H9 (cell line): ENCODE measurements around the gene CELF5. TPM values are rescaled to one million over a fixed set of nuclear protein-coding genes. Genes with fewer than 3 reads are reported as not detected.

Experiments
- DNase-seq: peaks from one replicate; pipeline ENCODE4 v3.0.0-alpha.2; 2017
- H2AFZ ChIP-seq: one replicate; pipeline ENCODE4 v1.6.1; 2013; ENCODE audit warnings: mild to moderate bottlenecking, low read length, control low read depth, moderate library complexity
- H2AK5ac ChIP-seq: 2 replicates; pipeline ENCODE4 v1.6.1; 2013; ENCODE audit warnings: low read length, control low read depth, mixed read lengths; ENCODE audit not compliant: insufficient read length
- H2BK120ac ChIP-seq: one replicate; pipeline ENCODE4 v1.6.1; 2013; ENCODE audit warnings: low read depth, mild to moderate bottlenecking, low read length, control low read depth, inconsistent platforms; ENCODE audit not compliant: poor library complexity, severe bottlenecking
- H2BK12ac ChIP-seq: 2 replicates; pipeline ENCODE4 v1.6.1; 2013; ENCODE audit warnings: low read length, control low read depth, mixed read lengths, low read depth; ENCODE audit not compliant: insufficient read length
- H2BK15ac ChIP-seq: 2 replicates; pipeline ENCODE4 v1.6.1; 2013; ENCODE audit warnings: low read depth, low read length, control low read depth
- H2BK20ac ChIP-seq: one replicate; pipeline ENCODE4 v1.6.1; 2013; ENCODE audit warnings: low read depth, mild to moderate bottlenecking, low read length, control low read depth, inconsistent platforms; ENCODE audit not compliant: poor library complexity, severe bottlenecking
- H2BK5ac ChIP-seq: 2 replicates; pipeline ENCODE4 v1.6.1; 2013; ENCODE audit warnings: low read length, control low read depth, mixed read lengths; ENCODE audit not compliant: insufficient read length
- H3K14ac ChIP-seq: 2 replicates; pipeline ENCODE4 v1.6.1; 2013; ENCODE audit warnings: low read length, control low read depth; ENCODE audit not compliant: insufficient read depth
- H3K18ac ChIP-seq: 2 replicates; pipeline ENCODE4 v1.6.1; 2013; ENCODE audit warnings: low read depth, mild to moderate bottlenecking, mixed read lengths, low read length, control low read depth; ENCODE audit not compliant: insufficient read length
- H3K23ac ChIP-seq: 2 replicates; pipeline ENCODE4 v1.6.1; 2013; ENCODE audit warnings: low read length, control low read depth, mixed read lengths, low read depth; ENCODE audit not compliant: insufficient read length
- H3K23me2 ChIP-seq: 2 replicates; pipeline ENCODE4 v1.6.1; 2013; ENCODE audit warnings: low read depth, mild to moderate bottlenecking, mixed read lengths, low read length, control low read depth; ENCODE audit not compliant: insufficient read length, poor library complexity, severe bottlenecking
- H3K27ac ChIP-seq: 2 replicates; pipeline ENCODE4 v1.5.1; 2013; ENCODE audit warnings: low read length, control low read depth, mixed read lengths, low read depth; ENCODE audit not compliant: insufficient read length
- H3K27me3 ChIP-seq: 2 replicates; pipeline ENCODE4 v1.6.1; 2013; ENCODE audit warnings: low read length, control low read depth, inconsistent platforms; ENCODE audit not compliant: insufficient read depth
- H3K4ac ChIP-seq: 2 replicates; pipeline ENCODE4 v1.6.1; 2013; ENCODE audit warnings: low read depth, mild to moderate bottlenecking, control low read depth, inconsistent platforms, low read length, moderate library complexity
- H3K4me1 ChIP-seq: 2 replicates; pipeline ENCODE4 v1.6.1; 2013; ENCODE audit warnings: low read length, control low read depth, inconsistent platforms; ENCODE audit not compliant: insufficient read depth
- H3K4me2 ChIP-seq: 2 replicates; pipeline ENCODE4 v1.6.1; 2013; ENCODE audit warnings: low read length, control low read depth, mixed read lengths; ENCODE audit not compliant: insufficient read length, insufficient read depth
- H3K56ac ChIP-seq: 2 replicates; pipeline ENCODE4 v1.6.1; 2013; ENCODE audit warnings: low read depth, mild to moderate bottlenecking, mixed read lengths, low read length, control low read depth; ENCODE audit not compliant: insufficient read length
- H3K79me1 ChIP-seq: 2 replicates; pipeline ENCODE4 v1.6.1; 2013; ENCODE audit warnings: low read depth, mild to moderate bottlenecking, moderate library complexity, low read length, control low read depth, inconsistent platforms; ENCODE audit not compliant: insufficient read depth, poor library complexity, severe bottlenecking
- H3K79me2 ChIP-seq: 2 replicates; pipeline ENCODE4 v1.6.1; 2013; ENCODE audit warnings: low read length, control low read depth, inconsistent platforms; ENCODE audit not compliant: insufficient read depth
- H3K9ac ChIP-seq: 2 replicates; pipeline ENCODE4 v1.6.1; 2013; ENCODE audit warnings: low read length, control low read depth, mixed read lengths; ENCODE audit not compliant: insufficient read length; ENCODE audit errors: extremely low read depth
- H3K9me3 ChIP-seq: one replicate; pipeline ENCODE4 v1.6.1; 2013; ENCODE audit warnings: low read depth, low read length, inconsistent platforms; ENCODE audit not compliant: control insufficient read depth
- H3T11ph ChIP-seq: one replicate; pipeline ENCODE4 v1.6.1; 2013; ENCODE audit warnings: mild to moderate bottlenecking, low read length, control low read depth, inconsistent platforms
- H4K20me1 ChIP-seq: one replicate; pipeline ENCODE4 v1.6.1; 2013; ENCODE audit not compliant: control insufficient read depth, insufficient read length, insufficient read depth
- H4K5ac ChIP-seq: 2 replicates; pipeline ENCODE4 v1.6.1; 2013; ENCODE audit warnings: low read depth, mild to moderate bottlenecking, mixed read lengths, low read length, control low read depth; ENCODE audit not compliant: insufficient read length
- H4K8ac ChIP-seq: replicated peaks from 2 replicates; pipeline ENCODE4 v1.6.1; 2013; ENCODE audit warnings: low read length, control low read depth, mixed read lengths, low read depth; ENCODE audit not compliant: insufficient read length
- H4K91ac ChIP-seq: 2 replicates; pipeline ENCODE4 v1.6.1; 2013; ENCODE audit warnings: low read depth, mild to moderate bottlenecking, moderate library complexity, mixed read lengths, low read length, control low read depth; ENCODE audit not compliant: insufficient read length
- H3K27ac Mint-ChIP-seq, 3 experiments: 2 replicates in 2 of 3; 3 replicates in 1 of 3; pipeline ENCODE4 v1.8.0; 2020 to 2021; ENCODE audit warnings: mixed read lengths in 3 of 3, mild to moderate bottlenecking in 1 of 3, moderate library complexity in 1 of 3
- H3K27me3 Mint-ChIP-seq: 2 replicates; pipeline ENCODE4 v1.8.0; 2021; ENCODE audit warnings: low read depth, mild to moderate bottlenecking, moderate library complexity, mixed read lengths
- H3K36me3 Mint-ChIP-seq, 3 experiments: 2 replicates in 2 of 3; 3 replicates in 1 of 3; pipeline ENCODE4 v1.8.0; 2020 to 2021; ENCODE audit warnings: low read depth in 3 of 3, mixed read lengths in 3 of 3; ENCODE audit not compliant: insufficient read depth in 1 of 3
- H3K4me1 Mint-ChIP-seq, 2 experiments: 2 replicates each; pipeline ENCODE4 v1.8.0; 2020; ENCODE audit warnings: mixed read lengths in 2 of 2
- H3K4me3 Mint-ChIP-seq, 2 experiments: 2 replicates in 1 of 2; 3 replicates in 1 of 2; pipeline ENCODE4 v1.8.0; 2020 to 2021; ENCODE audit warnings: mild to moderate bottlenecking in 2 of 2, mixed read lengths in 2 of 2, moderate library complexity in 1 of 2
- H3K9me3 Mint-ChIP-seq, 2 experiments: 2 replicates in 1 of 2; 3 replicates in 1 of 2; pipeline ENCODE4 v1.8.0; 2020; ENCODE audit warnings: mild to moderate bottlenecking in 2 of 2, mixed read lengths in 2 of 2, moderate library complexity in 1 of 2
- WGBS: extraction: QIAGEN DNeasy Blood & Tissue Kit; methylation state at CpG from one replicate; pipeline ENCODE4 v1.1.7; 2013; ENCODE audit warnings: missing lambda C conversion rate, low lambda C conversion rate, mixed read lengths; ENCODE audit not compliant: insufficient read length; ENCODE audit errors: extremely low coverage; 5-methylcytosine and 5-hydroxymethylcytosine counted together
- total RNA-seq: library from RNA; stranded (reverse); gene quantifications from 2 replicates; pipeline ENCODE4 v1.2.1, GENCODE V29; 2021
- TF ChIP-seq, protein P1 (sequence below): fragments of 200-600 bp; sonication (generic); conservative IDR thresholded peaks from 3 replicates; pipeline ENCODE4 v1.8.0; 2021; ENCODE audit warnings: antibody characterized with exemption, mild to moderate bottlenecking

The CELF5 gene
- total RNA-seq, 1 experiment from 2014 or later, result 4.8 TPM

DNA sequence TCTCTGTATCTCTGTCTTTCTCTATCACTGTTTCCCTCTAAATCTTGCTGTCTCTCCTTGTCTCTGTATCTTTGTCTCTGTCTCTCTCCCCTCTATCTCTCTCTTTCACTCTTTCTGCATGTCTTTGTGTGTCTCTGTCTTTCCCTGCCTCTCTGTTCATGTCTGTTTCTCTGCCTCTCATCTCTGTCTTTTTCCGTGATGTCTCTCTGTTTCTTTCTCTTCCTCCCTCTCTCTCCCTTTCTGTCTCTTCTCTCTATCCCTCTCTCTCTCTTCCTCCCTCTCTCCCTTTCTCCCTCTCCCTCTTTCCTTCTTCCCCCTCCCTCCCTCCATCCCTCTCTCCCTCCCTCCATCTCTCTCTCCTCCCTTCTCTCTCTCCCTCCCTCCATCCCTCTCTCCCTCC, 85.3 kb downstream of the CELF5 start:
- H2BK15ac ChIP-seq, result no peak overlapping the region
- H4K20me1 ChIP-seq, result no peaks in the 10 kb centered on the region
- no peak overlapping the region for H3K14ac ChIP-seq
- TF ChIP-seq, protein P1, sequence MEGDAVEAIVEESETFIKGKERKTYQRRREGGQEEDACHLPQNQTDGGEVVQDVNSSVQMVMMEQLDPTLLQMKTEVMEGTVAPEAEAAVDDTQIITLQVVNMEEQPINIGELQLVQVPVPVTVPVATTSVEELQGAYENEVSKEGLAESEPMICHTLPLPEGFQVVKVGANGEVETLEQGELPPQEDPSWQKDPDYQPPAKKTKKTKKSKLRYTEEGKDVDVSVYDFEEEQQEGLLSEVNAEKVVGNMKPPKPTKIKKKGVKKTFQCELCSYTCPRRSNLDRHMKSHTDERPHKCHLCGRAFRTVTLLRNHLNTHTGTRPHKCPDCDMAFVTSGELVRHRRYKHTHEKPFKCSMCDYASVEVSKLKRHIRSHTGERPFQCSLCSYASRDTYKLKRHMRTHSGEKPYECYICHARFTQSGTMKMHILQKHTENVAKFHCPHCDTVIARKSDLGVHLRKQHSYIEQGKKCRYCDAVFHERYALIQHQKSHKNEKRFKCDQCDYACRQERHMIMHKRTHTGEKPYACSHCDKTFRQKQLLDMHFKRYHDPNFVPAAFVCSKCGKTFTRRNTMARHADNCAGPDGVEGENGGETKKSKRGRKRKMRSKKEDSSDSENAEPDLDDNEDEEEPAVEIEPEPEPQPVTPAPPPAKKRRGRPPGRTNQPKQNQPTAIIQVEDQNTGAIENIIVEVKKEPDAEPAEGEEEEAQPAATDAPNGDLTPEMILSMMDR, result no peak
- H3K4me3 Mint-ChIP-seq, result no peak overlapping the region
- H3K9ac ChIP-seq, result no peak overlapping the region
- no peak overlapping the region for H2BK5ac ChIP-seq
- H4K91ac ChIP-seq, result no peak overlapping the region
- no peak overlapping the region for H2BK120ac ChIP-seq
- H2BK20ac ChIP-seq, result no peak overlapping the region
- H3T11ph ChIP-seq, result no peak overlapping the region
- H3K23ac ChIP-seq, result no peak overlapping the region
- no peak overlapping the region for H3K27ac Mint-ChIP-seq
- no peak overlapping the region for H3K56ac ChIP-seq
- H3K27me3 Mint-ChIP-seq, result peaks cover 56% of the 10 kb centered on the region
- WGBS, result no CpG with 5 or more reads among the region's 1 CpG
- H3K36me3 Mint-ChIP-seq, result no peaks in the 10 kb centered on the region
- peaks cover 2 to 9% of the 10 kb centered on the region in 2 experiments; a peak in 2 of 4 replicates for H3K4me1 Mint-ChIP-seq
- no peak overlapping the region for H3K4ac ChIP-seq
- peaks cover 0 to 4% of the 10 kb centered on the region in 2 experiments; a peak in 2 of 5 replicates for H3K9me3 Mint-ChIP-seq
- no peak overlapping the region for H2BK12ac ChIP-seq
- no peak overlapping the region for H3K4me2 ChIP-seq
- H3K79me2 ChIP-seq, result no peaks in the 10 kb centered on the region
- no peaks in the 10 kb centered on the region; the same call in 1 of the 2 replicates for H3K27me3 ChIP-seq
- H2AK5ac ChIP-seq, result no peak overlapping the region
- no peaks in the 10 kb centered on the region for H3K79me1 ChIP-seq
- H3K4me1 ChIP-seq, result no peaks in the 10 kb centered on the region
- H4K8ac ChIP-seq, result no peak overlapping the region
- no peak overlapping the region for H3K27ac ChIP-seq
- H4K5ac ChIP-seq, result no peak overlapping the region
- H2AFZ ChIP-seq, result no peak overlapping the region
- H3K18ac ChIP-seq, result no peak overlapping the region
- no peak for DNase-seq
- no peaks in the 10 kb centered on the region for H3K9me3 ChIP-seq
- no peaks in the 10 kb centered on the region for H3K23me2 ChIP-seq
